Retinal pigment epithelial cell (primary cell): ENCODE results near the gene NXPH3.

Experiments
- DNase-seq: peaks from one replicate; pipeline ENCODE4 v3.0.0-alpha.2; 2010; ENCODE audit warnings: low read depth
- H3K4me3 ChIP-seq: 2 replicates; pipeline ENCODE4 v1.5.1; 2011; ENCODE audit warnings: mild to moderate bottlenecking, low read length, control low read depth, moderate library complexity
- TF ChIP-seq, protein P1 (sequence below): conservative IDR thresholded peaks from 2 replicates; pipeline ENCODE4 v1.5.1; 2011; ENCODE audit warnings: low read depth, low read length, control low read depth, inconsistent platforms

Gene NXPH3

DNA sequence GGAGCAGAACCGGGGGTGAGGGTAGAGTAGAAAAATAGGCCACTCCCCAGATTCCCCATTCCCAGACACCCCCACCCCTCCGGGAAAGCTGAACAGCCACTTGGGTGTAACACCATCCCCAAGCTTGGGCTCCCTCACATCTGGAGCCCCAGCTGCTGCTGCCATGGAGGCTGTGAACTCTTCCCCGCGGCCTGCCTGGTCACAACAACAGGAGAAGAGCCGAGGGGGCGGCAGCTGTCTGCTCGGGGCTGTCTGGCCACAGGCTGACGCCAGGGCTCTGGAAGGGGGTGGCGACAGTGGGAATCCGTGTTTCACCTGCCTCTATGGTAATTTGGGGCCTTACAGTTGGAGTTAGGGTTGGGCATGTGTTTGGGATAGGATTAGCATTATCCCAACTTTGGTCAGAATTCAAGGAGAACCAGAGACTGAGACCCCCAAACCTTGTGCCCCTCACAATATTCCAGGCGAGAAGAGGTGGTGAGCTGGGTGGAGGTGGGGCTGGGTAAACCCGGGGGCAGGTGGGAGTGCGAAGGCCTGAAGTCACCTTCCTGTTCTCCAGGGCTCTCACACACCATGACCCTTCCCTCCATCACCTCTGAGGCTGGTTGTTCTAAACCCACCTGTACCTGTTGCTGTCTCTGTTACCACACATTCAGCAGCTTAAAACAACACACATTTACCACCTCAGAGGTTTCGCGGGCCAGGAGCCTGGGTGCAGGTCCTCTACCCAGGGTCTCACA lies 29.7 kb upstream of the NXPH3 start:
- TF ChIP-seq, protein P1, sequence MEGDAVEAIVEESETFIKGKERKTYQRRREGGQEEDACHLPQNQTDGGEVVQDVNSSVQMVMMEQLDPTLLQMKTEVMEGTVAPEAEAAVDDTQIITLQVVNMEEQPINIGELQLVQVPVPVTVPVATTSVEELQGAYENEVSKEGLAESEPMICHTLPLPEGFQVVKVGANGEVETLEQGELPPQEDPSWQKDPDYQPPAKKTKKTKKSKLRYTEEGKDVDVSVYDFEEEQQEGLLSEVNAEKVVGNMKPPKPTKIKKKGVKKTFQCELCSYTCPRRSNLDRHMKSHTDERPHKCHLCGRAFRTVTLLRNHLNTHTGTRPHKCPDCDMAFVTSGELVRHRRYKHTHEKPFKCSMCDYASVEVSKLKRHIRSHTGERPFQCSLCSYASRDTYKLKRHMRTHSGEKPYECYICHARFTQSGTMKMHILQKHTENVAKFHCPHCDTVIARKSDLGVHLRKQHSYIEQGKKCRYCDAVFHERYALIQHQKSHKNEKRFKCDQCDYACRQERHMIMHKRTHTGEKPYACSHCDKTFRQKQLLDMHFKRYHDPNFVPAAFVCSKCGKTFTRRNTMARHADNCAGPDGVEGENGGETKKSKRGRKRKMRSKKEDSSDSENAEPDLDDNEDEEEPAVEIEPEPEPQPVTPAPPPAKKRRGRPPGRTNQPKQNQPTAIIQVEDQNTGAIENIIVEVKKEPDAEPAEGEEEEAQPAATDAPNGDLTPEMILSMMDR: no peak
- H3K4me3 ChIP-seq: no peak overlapping the region
- no peak for DNase-seq

DNA sequence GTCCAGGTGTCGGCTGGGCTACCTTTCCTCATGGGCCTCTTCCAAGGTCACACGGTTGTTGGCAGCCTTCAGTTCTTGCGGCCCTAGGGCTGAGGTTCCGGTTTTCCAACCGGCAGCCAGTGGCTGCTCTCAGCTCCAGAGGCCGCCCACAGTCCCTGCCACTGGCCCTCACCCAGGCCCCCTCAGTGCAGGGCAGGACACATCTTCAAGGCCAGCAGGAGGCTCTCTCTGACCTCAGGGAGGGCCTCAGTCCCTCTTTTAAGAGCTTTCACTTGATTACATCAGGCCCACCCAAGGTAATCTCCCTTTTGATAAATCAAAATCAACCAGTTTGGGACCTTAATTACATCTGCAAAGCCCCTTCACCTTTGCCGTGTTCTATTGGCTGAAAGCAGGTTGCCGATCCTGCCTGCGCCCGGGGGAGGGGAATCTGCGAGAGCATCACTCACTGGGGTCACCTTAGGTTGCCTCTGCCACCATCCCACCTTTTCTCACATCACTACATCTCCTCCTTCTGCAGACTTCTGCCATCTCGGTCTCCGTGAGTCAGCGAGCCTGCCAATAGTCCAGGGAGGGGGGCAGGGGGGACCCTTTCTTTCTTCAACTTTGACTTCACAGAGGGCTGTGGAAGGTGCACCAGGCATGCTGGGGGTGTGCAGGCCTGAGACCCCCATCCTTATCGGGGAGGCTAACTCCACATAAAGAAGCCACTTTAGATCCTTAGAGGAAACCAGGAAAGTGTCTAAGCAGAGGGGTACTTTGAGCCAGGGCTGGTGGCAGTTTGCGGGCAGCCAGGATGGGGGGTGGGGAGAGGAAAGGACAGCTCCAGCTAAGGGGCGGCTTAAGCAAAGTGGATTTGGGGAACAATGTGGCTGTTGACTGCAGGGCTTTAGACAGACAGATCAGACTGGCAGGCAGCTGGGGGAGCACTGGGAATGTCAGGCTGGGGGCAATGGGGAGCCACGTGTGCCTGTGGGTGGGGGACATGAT lies 28.8 kb upstream of the NXPH3 start:
- TF ChIP-seq, protein P1: no peak
- DNase-seq: no peak
- no peak overlapping the region for H3K4me3 ChIP-seq

DNA sequence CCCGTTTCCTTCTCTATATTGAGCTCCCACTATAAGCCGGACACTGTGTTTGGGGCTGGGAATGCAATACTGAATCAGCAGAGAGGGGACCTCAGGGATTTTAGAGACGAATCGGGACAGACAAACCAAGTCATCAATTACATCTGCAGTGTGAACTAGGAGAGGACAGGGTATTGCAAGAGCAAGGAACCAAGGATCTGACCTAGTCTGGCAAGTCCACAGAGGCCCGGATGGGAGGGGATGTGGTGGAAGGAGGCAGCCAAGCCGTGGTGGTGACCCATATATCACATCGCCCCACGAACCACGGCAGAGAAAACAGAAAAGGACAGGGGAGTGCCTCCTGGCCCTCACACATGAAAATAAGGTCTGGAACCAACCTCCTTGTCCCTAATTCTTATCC lies 28.1 kb upstream of the NXPH3 start:
- no peak overlapping the region for H3K4me3 ChIP-seq
- DNase-seq: no peak
- TF ChIP-seq, protein P1: no peak

DNA sequence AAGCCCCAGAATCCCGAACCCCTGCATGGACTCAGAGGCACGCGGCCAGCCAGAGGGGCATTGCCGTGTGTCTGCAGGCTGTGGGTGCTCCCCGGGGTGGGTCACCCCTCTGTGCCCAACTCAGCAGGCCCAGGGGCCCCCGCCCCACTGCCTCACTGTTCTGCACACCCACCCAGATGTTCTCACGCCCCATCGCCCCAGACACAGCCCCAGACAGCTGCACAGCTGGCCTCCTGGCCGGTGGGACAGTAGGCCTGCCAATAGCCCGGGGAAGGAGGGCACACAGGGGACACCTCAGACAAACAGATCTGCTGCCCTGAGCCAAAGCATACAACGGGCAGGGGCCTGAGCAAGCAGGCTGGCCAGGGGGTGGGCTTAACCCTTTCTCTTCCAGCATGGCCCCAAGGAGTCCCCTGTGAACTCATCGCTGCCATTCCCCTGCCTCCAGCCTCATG lies 27.6 kb upstream of the NXPH3 start:
- H3K4me3 ChIP-seq: no peak overlapping the region
- TF ChIP-seq, protein P1: no peak
- DNase-seq: no peak

DNA sequence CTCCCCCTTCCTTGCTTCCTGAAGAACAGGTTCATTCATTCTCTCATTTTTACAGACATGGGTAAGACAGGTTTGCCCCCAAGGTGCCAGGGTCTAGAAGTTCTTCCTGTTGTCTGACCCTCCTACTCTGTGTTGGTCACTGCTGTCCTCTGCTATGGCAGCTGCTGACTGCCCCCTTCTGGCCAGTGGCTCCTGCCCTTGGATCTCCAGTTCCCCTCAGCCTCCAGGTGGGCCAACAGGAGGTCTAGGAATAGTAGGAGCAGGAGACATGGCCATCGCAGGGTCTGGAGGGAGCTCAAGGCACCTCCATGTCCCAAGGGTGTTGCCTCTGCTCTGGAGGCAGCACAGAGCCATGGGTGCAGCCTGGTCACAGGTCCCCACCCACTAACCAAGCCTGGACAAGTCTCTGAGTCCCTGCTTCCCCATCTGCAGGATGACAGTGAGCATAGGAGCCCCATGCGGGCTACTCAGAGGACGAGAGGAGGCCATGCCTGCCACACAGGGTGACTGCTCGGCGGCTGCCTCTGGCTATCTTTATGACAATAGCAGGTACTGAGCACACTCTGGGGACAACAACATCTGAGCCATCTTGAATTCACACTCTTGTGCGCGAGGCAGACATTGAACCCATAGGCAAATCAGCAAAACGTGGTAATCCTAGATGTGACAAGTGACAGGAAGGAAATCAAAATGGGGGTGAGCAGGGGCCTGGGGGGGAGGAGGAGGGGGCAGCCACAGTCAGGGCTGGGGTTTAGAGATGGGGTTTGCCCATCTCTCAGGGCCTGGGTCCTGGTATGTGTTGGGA lies 27.0 kb upstream of the NXPH3 start:
- no peak overlapping the region for H3K4me3 ChIP-seq
- TF ChIP-seq, protein P1: peak; percentile 75
- no peak for DNase-seq

DNA sequence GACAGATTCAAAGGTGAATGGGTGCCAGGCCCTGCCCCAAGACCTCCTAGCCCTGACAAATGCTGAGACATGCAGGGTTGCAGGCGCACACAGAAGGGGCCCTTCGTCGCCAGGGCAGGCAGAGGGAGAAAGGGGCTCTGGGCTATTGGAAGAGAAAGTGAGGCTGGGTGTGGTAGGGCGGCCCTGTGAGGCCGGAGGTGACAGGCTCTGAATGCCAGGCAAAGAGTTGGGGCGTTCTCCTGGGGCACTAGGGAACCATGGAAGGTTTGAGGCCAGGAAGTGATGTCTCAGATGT lies 26.4 kb upstream of the NXPH3 start:
- no peak overlapping the region for H3K4me3 ChIP-seq
- TF ChIP-seq, protein P1: no peak
- no peak for DNase-seq
